HFFc6 (cell line): ENCODE measurements around the gene CACNA1D. TPM values are rescaled to one million over a fixed set of nuclear protein-coding genes. Genes with fewer than 3 reads are reported as not detected.

ENCODE experiments used
- DNase-seq: peaks from one replicate; pipeline ENCODE4 v3.0.0-alpha.2; 2018
- H3K27ac Mint-ChIP-seq: 2 replicates; pipeline ENCODE4 v1.8.0; 2020; ENCODE audit warnings: mild to moderate bottlenecking, mixed read lengths
- H3K27me3 Mint-ChIP-seq: 2 replicates; pipeline ENCODE4 v1.8.0; 2021; ENCODE audit warnings: mild to moderate bottlenecking, moderate library complexity, mixed read lengths; ENCODE audit not compliant: insufficient read depth
- H3K36me3 Mint-ChIP-seq: 2 replicates; pipeline ENCODE4 v1.8.0; 2021; ENCODE audit warnings: low read depth, mixed read lengths
- H3K4me1 Mint-ChIP-seq: 2 replicates; pipeline ENCODE4 v1.8.0; 2020; ENCODE audit warnings: low read depth, mixed read lengths
- H3K4me3 Mint-ChIP-seq: 2 replicates; pipeline ENCODE4 v1.8.0; 2020; ENCODE audit warnings: mild to moderate bottlenecking, moderate library complexity, mixed read lengths
- H3K9me3 Mint-ChIP-seq: 2 replicates; pipeline ENCODE4 v1.8.0; 2020; ENCODE audit warnings: mild to moderate bottlenecking, mixed read lengths
- CTCF ChIP-seq: fragments of 200-600 bp; sonication (generic); IDR thresholded peaks from 2 replicates; pipeline ENCODE4 v1.5.0; 2021; ENCODE audit warnings: antibody characterized with exemption, mild to moderate bottlenecking
- total RNA-seq, 6 experiments: library from RNA; stranded (reverse); fragmentation: NEBNext Ultra II Directional; extraction: Animal tissue kit (Norgen Biotek cat#: 25700); gene quantifications; 2 replicates in 1 of 6; 3 replicates in 5 of 6; pipeline ENCODE4 v1.2.3, GENCODE V29; 2021

CACNA1D gene
- total RNA-seq, 6 experiments from 2014 or later = 0.09 TPM; not detected in 5

- Mint-ChIP-seq H3K27ac (no peak overlapping the region), H3K4me1 (no peaks in the 10 kb centered on the region), H3K27me3 (peaks cover 14% of the 10 kb centered on the region), H3K36me3 (no peaks in the 10 kb centered on the region), H3K9me3 (no peaks in the 10 kb centered on the region), H3K4me3 (no peak overlapping the region)
- TF ChIP-seq CTCF = no peak
- DNase-seq = no peak
These were observed 39.1 kb downstream of the CACNA1D start for GRCh38 chr3:53533472-53533871.

GRCh38 chr3:53534216-53534615 lies 39.8 kb downstream of the CACNA1D start:
- Mint-ChIP-seq H3K4me1 (no peaks in the 10 kb centered on the region), H3K27me3 (peaks cover 17% of the 10 kb centered on the region), H3K36me3 (no peaks in the 10 kb centered on the region), H3K27ac (no peak overlapping the region), H3K4me3 (no peak overlapping the region), H3K9me3 (no peaks in the 10 kb centered on the region)
- no peak for TF ChIP-seq CTCF
- no peak for DNase-seq

- peaks cover 17% of the 10 kb centered on the region for H3K27me3 Mint-ChIP-seq
- DNase-seq = no peak
- no peaks in the 10 kb centered on the region for H3K4me1 Mint-ChIP-seq
- no peak for TF ChIP-seq CTCF
- no peak overlapping the region for H3K4me3 Mint-ChIP-seq
- H3K27ac Mint-ChIP-seq = no peak overlapping the region
- no peaks in the 10 kb centered on the region for H3K36me3 Mint-ChIP-seq
- H3K9me3 Mint-ChIP-seq = no peaks in the 10 kb centered on the region
These were observed 40.4 kb downstream of the CACNA1D start for GRCh38 chr3:53534676-53535400.

GRCh38 chr3:53536282-53536681 lies 41.9 kb downstream of the CACNA1D start:
- H3K27me3 Mint-ChIP-seq = peaks cover 15% of the 10 kb centered on the region
- TF ChIP-seq CTCF = no peak
- no peaks in the 10 kb centered on the region for H3K36me3 Mint-ChIP-seq
- no peaks in the 10 kb centered on the region for H3K4me1 Mint-ChIP-seq
- DNase-seq = no peak
- no peak overlapping the region for H3K27ac Mint-ChIP-seq
- no peak overlapping the region for H3K4me3 Mint-ChIP-seq
- H3K9me3 Mint-ChIP-seq = no peaks in the 10 kb centered on the region

- Mint-ChIP-seq H3K27ac (no peak overlapping the region), H3K4me3 (no peak overlapping the region), H3K9me3 (no peaks in the 10 kb centered on the region), H3K4me1 (no peaks in the 10 kb centered on the region), H3K27me3 (peaks cover 9% of the 10 kb centered on the region; the same call in 1 of the 2 replicates), H3K36me3 (no peaks in the 10 kb centered on the region)
- no peak for TF ChIP-seq CTCF
- no peak for DNase-seq
These were observed 49.9 kb downstream of the CACNA1D start for GRCh38 chr3:53544357-53544756.
